Stimulated activated CD4-positive, alpha-beta T cell treated with anti-CD3 and anti-CD28 coated beads, Interleukin-4, amount 100 ng/mL, for 24 hours (primary cell): ENCODE results near the gene PPP1R12C.
"Not testable (repeated sequence)": the region's sequence is repeated elsewhere in the genome, so short reads cannot be mapped to it uniquely, and the experiment has no call there.

Experiments
- DNase-seq: peaks from one replicate; pipeline ENCODE4 v3.0.0-alpha.2; 2020

PPP1R12C gene

GRCh38 chr19:55116859-55117662, at the start of gene PPP1R12C:
Gene PPP1R12C, minus strand, starts transcription at chr19:55117637. Its CDS starts 94 bp downstream, at chr19:55117543.
- DNase-seq = peak; percentile 10

GRCh38 chr19:55166530-55167268, 49.3 kb upstream of the PPP1R12C start, which contains the start of gene DNAAF3:
Gene DNAAF3, minus strand, starts transcription at chr19:55166613. Its CDS starts 200 bp downstream, at chr19:55166413.
- peak; percentile 62 for DNase-seq

GRCh38 chr19:55165952-55166529, 48.6 kb upstream of the PPP1R12C start:
- DNase-seq = peak; percentile 25

- no peak for DNase-seq
Observed at GRCh38 chr19:55161571-55162322, 44.3 kb upstream of the PPP1R12C start.

- no peak for DNase-seq
Observed at GRCh38 chr19:55160986-55161365, 43.5 kb upstream of the PPP1R12C start.

- peak; percentile 87 for DNase-seq
Observed at GRCh38 chr19:55160128-55160985, 42.9 kb upstream of the PPP1R12C start.

- no peak for DNase-seq
Observed at GRCh38 chr19:55158848-55159749, 41.7 kb upstream of the PPP1R12C start.

- DNase-seq = no peak
Observed at GRCh38 chr19:55158423-55158822, 41.0 kb upstream of the PPP1R12C start.

GRCh38 chr19:55157064-55157908, 39.8 kb upstream of the PPP1R12C start, which contains the start of gene TNNI3:
Gene TNNI3, minus strand, starts transcription at chr19:55157732. Its CDS starts 143 bp downstream, at chr19:55157589.
- DNase-seq = no peak

GRCh38 chr19:55156202-55157063, 39.0 kb upstream of the PPP1R12C start:
- no peak for DNase-seq

GRCh38 chr19:55155784-55156183, 38.3 kb upstream of the PPP1R12C start:
- DNase-seq = not testable (repeated sequence)

- no peak for DNase-seq
Observed at GRCh38 chr19:55153652-55154264, 36.3 kb upstream of the PPP1R12C start.

GRCh38 chr19:55152017-55152416, 34.6 kb upstream of the PPP1R12C start:
- no peak for DNase-seq

GRCh38 chr19:55149078-55150003, 31.9 kb upstream of the PPP1R12C start, which contains the start of gene TNNT1:
Gene TNNT1, minus strand, starts transcription at chr19:55149206. Its CDS starts 2,049 bp downstream, at chr19:55147157.
- no peak for DNase-seq

- no peak for DNase-seq
Observed at GRCh38 chr19:55147545-55148251, 30.3 kb upstream of the PPP1R12C start.

- DNase-seq = no peak
Observed at GRCh38 chr19:55146705-55147273, 29.4 kb upstream of the PPP1R12C start.
